T-helper 9 cell (primary cell): ENCODE data around the gene INSL6.
"Not testable (repeated sequence)": the region's sequence is repeated elsewhere in the genome, so short reads cannot be mapped to it uniquely, and the experiment has no call there.

Experiments
- DNase-seq: peaks from one replicate; pipeline ENCODE4 v3.0.0-alpha.2; 2020
- total RNA-seq, 2 donors: gene quantifications; one replicate each; lab custom pipeline; 2026; lab: John Stamatoyannopoulos, UW

INSL6 gene
- 0 reads per million in 2 donors for total RNA-seq

- no peak for DNase-seq
These were observed at the start of gene INSL6 for GRCh38 chr9:5185220-5185840. TSS of gene INSL6 (minus strand) at chr9:5185639. CDS start at chr9:5185602, 37 bp downstream.

- no peak for DNase-seq
These were observed 45.8 kb upstream of the INSL6 start, which contains the start of gene INSL4 for GRCh38 chr9:5231212-5231611. TSS of gene INSL4 (plus strand) at chr9:5231419. CDS start at chr9:5231524, 105 bp downstream.

- DNase-seq = no peak
These were observed 45.1 kb upstream of the INSL6 start for GRCh38 chr9:5230554-5230953.

- no peak for DNase-seq
These were observed 19.6 kb upstream of the INSL6 start for GRCh38 chr9:5205071-5205470.

GRCh38 chr9:5195463-5195862 lies 10.0 kb upstream of the INSL6 start:
- DNase-seq = no peak

- no peak for DNase-seq
These were observed 7.9 kb upstream of the INSL6 start for GRCh38 chr9:5193345-5193744.

GRCh38 chr9:5191985-5192384 lies 6.5 kb upstream of the INSL6 start:
- DNase-seq = no peak

GRCh38 chr9:5188060-5188984 lies 2.9 kb upstream of the INSL6 start:
- no peak for DNase-seq

GRCh38 chr9:5186416-5187169 lies 1.2 kb upstream of the INSL6 start:
- peak; percentile 37 for DNase-seq

- DNase-seq = no peak
These were observed 663 bp downstream of the INSL6 start for GRCh38 chr9:5184776-5185175.

GRCh38 chr9:5180631-5181030 lies 4.8 kb downstream of the INSL6 start:
- not testable (repeated sequence) for DNase-seq

GRCh38 chr9:5178126-5178805 lies 7.2 kb downstream of the INSL6 start:
- DNase-seq = no peak

- no peak for DNase-seq
These were observed 39.2 kb downstream of the INSL6 start for GRCh38 chr9:5146241-5146640.

GRCh38 chr9:5144217-5144616 lies 41.2 kb downstream of the INSL6 start:
- no peak for DNase-seq

- no peak for DNase-seq
These were observed 45.3 kb downstream of the INSL6 start for GRCh38 chr9:5140151-5140550.

- DNase-seq = no peak
These were observed 62.9 kb downstream of the INSL6 start for GRCh38 chr9:5122516-5122915.

- DNase-seq = no peak
These were observed 63.3 kb downstream of the INSL6 start for GRCh38 chr9:5122116-5122515.

GRCh38 chr9:5113994-5114748 lies 71.3 kb downstream of the INSL6 start:
- no peak for DNase-seq
